Activated CD8-positive, alpha-beta T cell treated with anti-CD3 and anti-CD28 coated beads for 36 hours (primary cell): ENCODE measurements around the gene SERPINB1. TPM values are rescaled to one million over a fixed set of nuclear protein-coding genes. Genes with fewer than 3 reads are reported as not detected.
"Not testable (repeated sequence)": the region's sequence is repeated elsewhere in the genome, so short reads cannot be mapped to it uniquely, and the experiment has no call there.

Source experiments
- ATAC-seq: fragments of 200-7000 bp; cut with Tn5 transposase; one replicate; pipeline ENCODE4 v1.10.0; 2021; ENCODE audit warnings: mild to moderate bottlenecking, moderate library complexity
- CTCF ChIA-PET: fragments of 350-600 bp; sonication (Branson Sonifier 250); formaldehyde crosslinking; loops from one replicate; lab custom pipeline; 2021; ENCODE audit warnings: antibody characterized with exemption; lab: Charles Lee
- POLR2A ChIA-PET: fragments of 350-600 bp; sonication (Branson Sonifier 250); formaldehyde crosslinking; loops from one replicate; lab custom pipeline; 2021; ENCODE audit warnings: antibody characterized with exemption; lab: Charles Lee
- DNase-seq: peaks from one replicate; pipeline ENCODE4 v3.0.0-alpha.2; 2020
- H3K27ac Mint-ChIP-seq: one replicate; pipeline ENCODE4 v1.8.0; 2021; ENCODE audit warnings: mild to moderate bottlenecking, mixed read lengths
- H3K27me3 Mint-ChIP-seq: one replicate; pipeline ENCODE4 v1.8.0; 2021; ENCODE audit warnings: mixed read lengths
- H3K36me3 Mint-ChIP-seq: one replicate; pipeline ENCODE4 v1.8.0; 2021; ENCODE audit warnings: low read depth, mixed read lengths
- H3K4me1 Mint-ChIP-seq: one replicate; pipeline ENCODE4 v1.8.0; 2021; ENCODE audit warnings: low read depth, mixed read lengths
- H3K4me3 Mint-ChIP-seq: one replicate; pipeline ENCODE4 v1.8.0; 2021; ENCODE audit warnings: mild to moderate bottlenecking, moderate library complexity, mixed read lengths
- H3K9me3 Mint-ChIP-seq: one replicate; pipeline ENCODE4 v1.8.0; 2021; ENCODE audit warnings: mixed read lengths
- CTCF ChIP-seq: fragments of 200-600 bp; IDR thresholded peaks from one replicate; pipeline ENCODE4 v1.8.0; 2022; ENCODE audit warnings: antibody characterized with exemption, mild to moderate bottlenecking
- intact Hi-C: fragments of 100-400 bp; cut with micrococcal nuclease; formaldehyde crosslinking; loops from one replicate; pipeline ENCODE4 v1.10.0; 2022
- total RNA-seq, 2 experiments: library from RNA; stranded (reverse); gene quantifications; one replicate each; pipeline ENCODE4 v1.2.3, GENCODE V29; 2021

Gene SERPINB1
- total RNA-seq, 2 experiments from 2014 or later: 55.8 to 60.0 TPM

GRCh38 chr6:2854396-2854982, 12.8 kb upstream of the SERPINB1 start:
- DNase-seq: no peak
- H3K36me3 Mint-ChIP-seq: peaks cover under 1% of the 10 kb centered on the region
- no peaks in the 10 kb centered on the region for H3K27me3 Mint-ChIP-seq
- peaks cover 70% of the 10 kb centered on the region for H3K4me1 Mint-ChIP-seq
- peak overlapping the region; percentile 59 for H3K4me3 Mint-ChIP-seq
- POLR2A ChIA-PET: interaction anchor here (0.7 to 5.1 kb wide), 13 partner anchors 8 to 211 kb away, joined by 3 to 42 read pairs (median 5); partner anchors contain the start of genes SERPINB1, SERPINB6 and SERPINB9
- peaks cover 1% of the 10 kb centered on the region for H3K9me3 Mint-ChIP-seq
- CTCF ChIA-PET: interaction anchor here (1.0 to 4.9 kb wide), 14 partner anchors 8 to 134 kb away, joined by 3 to 37 read pairs (median 5); no protein-coding TSS in a partner anchor
- peak overlapping the region; percentile 100 for H3K27ac Mint-ChIP-seq
- intact Hi-C loops: no loop called here
- ATAC-seq: no peak
- no peak for TF ChIP-seq CTCF

- TF ChIP-seq CTCF: peak; percentile 60
- Mint-ChIP-seq H3K4me1 (peaks cover 67% of the 10 kb centered on the region), H3K4me3 (peak overlapping the region; percentile 59), H3K27ac (peak overlapping the region; percentile 100), H3K27me3 (no peaks in the 10 kb centered on the region), H3K36me3 (peaks cover 2% of the 10 kb centered on the region), H3K9me3 (peaks cover 4% of the 10 kb centered on the region)
- intact Hi-C loops: no loop called here
- ATAC-seq (peak; percentile 58), DNase-seq (peak; percentile 98)
- CTCF ChIA-PET: interaction anchor here (1.0 to 2.1 kb wide), 8 partner anchors 16 to 135 kb away, joined by 3 to 7 read pairs (median 4); no protein-coding TSS in a partner anchor
- POLR2A ChIA-PET: interaction anchor here (1.0 to 5.1 kb wide), 6 partner anchors 31 to 212 kb away, joined by 3 to 42 read pairs (median 4); partner anchors contain the start of genes SERPINB6 and SERPINB9
Observed at GRCh38 chr6:2853769-2854395, 12.2 kb upstream of the SERPINB1 start.

- DNase-seq, intact Hi-C loops, ATAC-seq, H3K36me3 Mint-ChIP-seq, H3K9me3 Mint-ChIP-seq, H3K27me3 Mint-ChIP-seq: not testable (repeated sequence)
- ChIA-PET CTCF (interaction anchor here (1.0 to 2.1 kb wide), 8 partner anchors 16 to 135 kb away, joined by 3 to 7 read pairs (median 4); no protein-coding TSS in a partner anchor), POLR2A (interaction anchor here (0.6 to 3.5 kb wide), 4 partner anchors 43 to 450 kb away, joined by 3 to 13 read pairs (median 3); partner anchors contain the start of gene SERPINB9)
- Mint-ChIP-seq H3K27ac (peak overlapping the region; percentile 100), H3K4me1 (peaks cover 67% of the 10 kb centered on the region), H3K4me3 (peak overlapping the region; percentile 59)
Observed at GRCh38 chr6:2853378-2853768, 11.7 kb upstream of the SERPINB1 start.

GRCh38 chr6:2852921-2853322, 11.3 kb upstream of the SERPINB1 start:
- Mint-ChIP-seq H3K4me1 (peaks cover 67% of the 10 kb centered on the region), H3K9me3 (peaks cover 5% of the 10 kb centered on the region), H3K36me3 (peaks cover 3% of the 10 kb centered on the region), H3K4me3 (peak overlapping the region; percentile 21), H3K27me3 (no peaks in the 10 kb centered on the region), H3K27ac (peak overlapping the region; percentile 100)
- no peak for TF ChIP-seq CTCF
- intact Hi-C loops: no loop called here
- no peak for ATAC-seq
- DNase-seq: peak; percentile 45
- ChIA-PET POLR2A (interaction anchor here (0.6 to 3.5 kb wide), 2 partner anchors 50 to 450 kb away, joined by 3 to 13 read pairs; partner anchors contain the start of gene SERPINB9), CTCF (interaction anchor here (1.2 to 1.3 kb wide), 2 partner anchors 16 to 90 kb away, joined by 3 read pairs; no protein-coding TSS in a partner anchor)

GRCh38 chr6:2852514-2852855, 10.8 kb upstream of the SERPINB1 start:
- H3K4me1 Mint-ChIP-seq: peaks cover 64% of the 10 kb centered on the region
- TF ChIP-seq CTCF: no peak
- no peak for ATAC-seq
- H3K27me3 Mint-ChIP-seq: no peaks in the 10 kb centered on the region
- ChIA-PET POLR2A (interaction anchor here (3.5 kb wide), 1 partner anchor 50 kb away, joined by 13 read pairs; the partner anchor contains the start of gene SERPINB9), CTCF (no interaction called here)
- DNase-seq: no peak
- intact Hi-C loops: no loop called here
- peak overlapping the region; percentile 100 for H3K27ac Mint-ChIP-seq
- peaks cover 5% of the 10 kb centered on the region for H3K9me3 Mint-ChIP-seq
- no peak overlapping the region for H3K4me3 Mint-ChIP-seq
- H3K36me3 Mint-ChIP-seq: peaks cover 3% of the 10 kb centered on the region
